Measurements from ENCODE around the gene ETV2. TPM values are rescaled to one million over a fixed set of nuclear protein-coding genes. Genes with fewer than 3 reads are reported as not detected.

The ETV2 gene
- total RNA-seq, 1 donor from 2014 or later: 1.3 TPM

GRCh38 chr19:35628264-35628564 is 13.3 kb upstream of the ETV2 start:
- TF ChIP-seq CTCF (IDR thresholded peaks at IDR 0.05): no peak
- Mint-ChIP-seq H3K4me1 (ENCODE audit: unreplicated experiment) (peaks cover 11% of the 10 kb centered on the region), H3K4me3 (ENCODE audit: unreplicated experiment) (peak overlapping the region; percentile 96), H3K27ac (ENCODE audit: unreplicated experiment) (peak overlapping the region; percentile 92), H3K27me3 (ENCODE audit: unreplicated experiment) (no peaks in the 10 kb centered on the region), H3K9me3 (ENCODE audit: unreplicated experiment) (no peaks in the 10 kb centered on the region), H3K36me3 (ENCODE audit: unreplicated experiment) (peaks cover 25% of the 10 kb centered on the region)
- no peak for DNase-seq (ENCODE audit: extremely low spot score, unreplicated experiment)

GRCh38 chr19:35628565-35629331 is 12.8 kb upstream of the ETV2 start, which contains the start of gene RBM42:
Gene RBM42 (plus strand): TSS chr19:35629036. CDS start chr19:35629154, 118 bp downstream.
- H3K4me3 Mint-ChIP-seq (ENCODE audit: unreplicated experiment): peak within 1 kb of the TSS; percentile 96
- DNase-seq (ENCODE audit: extremely low spot score, unreplicated experiment): peak; percentile 99
- TF ChIP-seq CTCF (IDR thresholded peaks at IDR 0.05): no peak
- H3K27ac Mint-ChIP-seq (ENCODE audit: unreplicated experiment): peak within 1 kb of the TSS; percentile 92
- H3K27me3 Mint-ChIP-seq (ENCODE audit: unreplicated experiment): no peaks in the 10 kb centered on the region
- H3K4me1 Mint-ChIP-seq (ENCODE audit: unreplicated experiment): peaks cover 11% of the 10 kb centered on the region
- no peaks in the 10 kb centered on the region for H3K9me3 Mint-ChIP-seq (ENCODE audit: unreplicated experiment)
- peaks cover 28% of the 10 kb centered on the region for H3K36me3 Mint-ChIP-seq (ENCODE audit: unreplicated experiment)

GRCh38 chr19:35629332-35629633 is 12.3 kb upstream of the ETV2 start:
- Mint-ChIP-seq H3K27me3 (ENCODE audit: unreplicated experiment) (no peaks in the 10 kb centered on the region), H3K4me1 (ENCODE audit: unreplicated experiment) (peaks cover 11% of the 10 kb centered on the region), H3K36me3 (ENCODE audit: unreplicated experiment) (peaks cover 31% of the 10 kb centered on the region), H3K4me3 (ENCODE audit: unreplicated experiment) (peak overlapping the region; percentile 96), H3K27ac (ENCODE audit: unreplicated experiment) (peak overlapping the region; percentile 92), H3K9me3 (ENCODE audit: unreplicated experiment) (no peaks in the 10 kb centered on the region)
- no peak for DNase-seq (ENCODE audit: extremely low spot score, unreplicated experiment)
- no peak for TF ChIP-seq CTCF (IDR thresholded peaks at IDR 0.05)

- Mint-ChIP-seq H3K27ac (ENCODE audit: unreplicated experiment) (no peak overlapping the region), H3K4me3 (ENCODE audit: unreplicated experiment) (no peak overlapping the region), H3K9me3 (ENCODE audit: unreplicated experiment) (no peaks in the 10 kb centered on the region), H3K4me1 (ENCODE audit: unreplicated experiment) (peaks cover 4% of the 10 kb centered on the region), H3K36me3 (ENCODE audit: unreplicated experiment) (peaks cover 53% of the 10 kb centered on the region), H3K27me3 (ENCODE audit: unreplicated experiment) (no peaks in the 10 kb centered on the region)
- DNase-seq (ENCODE audit: extremely low spot score, unreplicated experiment): no peak
- TF ChIP-seq CTCF (IDR thresholded peaks at IDR 0.05): no peak
Measured at GRCh38 chr19:35633727-35634440, 7.7 kb upstream of the ETV2 start.

GRCh38 chr19:35636651-35637050 is 4.9 kb upstream of the ETV2 start:
- H3K27ac Mint-ChIP-seq (ENCODE audit: unreplicated experiment): no peak overlapping the region
- H3K27me3 Mint-ChIP-seq (ENCODE audit: unreplicated experiment): no peaks in the 10 kb centered on the region
- DNase-seq (ENCODE audit: extremely low spot score, unreplicated experiment): no peak
- no peaks in the 10 kb centered on the region for H3K9me3 Mint-ChIP-seq (ENCODE audit: unreplicated experiment)
- peaks cover 44% of the 10 kb centered on the region for H3K36me3 Mint-ChIP-seq (ENCODE audit: unreplicated experiment)
- no peak overlapping the region for H3K4me3 Mint-ChIP-seq (ENCODE audit: unreplicated experiment)
- H3K4me1 Mint-ChIP-seq (ENCODE audit: unreplicated experiment): peaks cover 3% of the 10 kb centered on the region
- TF ChIP-seq CTCF (IDR thresholded peaks at IDR 0.05): no peak

All from osteocyte (in vitro differentiated cells).